ENCODE data around the gene ZDHHC11B.
"Not testable (repeated sequence)": the region's sequence is repeated elsewhere in the genome, so short reads cannot be mapped to it uniquely, and the experiment has no call there.

DNA sequence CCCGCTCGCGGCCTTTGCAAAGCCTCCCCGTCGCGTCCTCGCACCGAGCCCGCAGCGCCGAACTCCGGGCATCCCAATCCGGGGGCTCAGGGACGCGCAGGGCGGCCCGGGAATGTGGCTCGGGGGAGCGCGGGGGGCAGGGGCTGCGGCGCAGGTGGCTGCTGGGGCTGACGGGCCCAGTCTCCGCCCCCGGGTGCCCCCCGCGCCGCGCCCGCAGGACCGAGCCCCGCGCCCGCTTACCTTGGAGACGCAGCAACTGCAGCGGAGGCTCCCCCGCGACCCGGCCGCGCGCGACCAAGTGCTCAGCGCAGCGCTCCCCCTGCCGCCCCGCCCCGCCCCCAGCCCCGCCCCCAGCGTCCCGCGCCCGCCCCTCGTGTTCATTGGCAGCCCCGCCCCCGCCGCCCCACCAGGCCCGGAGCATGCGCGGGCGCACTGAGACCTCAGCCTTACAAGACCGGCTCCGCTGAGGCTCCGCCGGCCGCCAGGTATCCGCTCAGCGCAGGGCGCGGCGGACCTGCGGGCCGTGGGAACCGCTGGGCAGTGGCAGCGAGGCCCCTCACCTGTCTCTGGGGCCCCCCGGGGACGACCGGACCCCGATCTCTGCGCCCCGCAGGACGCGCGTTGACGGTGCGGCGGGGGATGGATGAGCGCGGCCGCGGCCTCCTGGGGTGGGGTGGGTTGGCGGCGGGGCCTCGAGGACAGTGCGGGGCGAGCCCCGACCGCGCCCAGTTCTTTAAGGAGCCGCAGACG, at the start of gene ZDHHC11B:
- not testable (repeated sequence) for TF ChIP-seq BCL6 (CRISPR knock-in tag; IDR thresholded peaks at IDR 0.05); ZNF24 (IDR thresholded peaks at IDR 0.05); POLR2A (IDR thresholded peaks at IDR 0.05; ENCODE audit: insufficient read depth in 1 of 2, low read depth in 2 of 2, low read length in 2 of 2); EP300 (IDR thresholded peaks at IDR 0.05; ENCODE audit: low read depth in 2 of 2, low read length in 2 of 2); EP300 (CRISPR knock-in tag; IDR thresholded peaks at IDR 0.05; ENCODE audit: borderline replicate concordance)
